Peyer's patch (tissue), 4 donors: ENCODE measurements around the gene ZBTB20. TPM values are rescaled to one million over a fixed set of nuclear protein-coding genes. Genes with fewer than 3 reads are reported as not detected.

Experiments
- DNase-seq, 3 donors: peaks; one replicate each; pipeline ENCODE4 v3.0.0-alpha.2; 2017 to 2019
- H3K27ac ChIP-seq, 4 donors: fragments of 200-600 bp; sonication (generic); one replicate each; pipeline ENCODE4 v1.5.1; 2016 to 2019
- H3K27me3 ChIP-seq, 2 donors: fragments of 200-600 bp; sonication (generic); one replicate each; pipeline ENCODE4 v1.5.1; 2019
- H3K36me3 ChIP-seq, 3 donors: fragments of 200-600 bp; sonication (generic); one replicate each; pipeline ENCODE4 v1.5.1; 2016 to 2019
- H3K4me1 ChIP-seq, 4 donors: fragments of 200-600 bp; sonication (generic); one replicate each; pipeline ENCODE4 v1.5.1; 2016 to 2019
- H3K4me3 ChIP-seq, 4 donors: fragments of 200-600 bp; sonication (generic); 1 replicate in 3 of 4; 2 replicates in 1 of 4; pipeline ENCODE4 v1.5.1; 2016 to 2019; ENCODE audit warnings: mild to moderate bottlenecking in 1 of 4
- H3K9me3 ChIP-seq, 4 donors: fragments of 200-600 bp; sonication (generic); one replicate each; pipeline ENCODE4 v1.5.1; 2016 to 2019; ENCODE audit warnings: mild to moderate bottlenecking in 1 of 4
- POLR2A ChIP-seq, 2 donors: fragments of 450-650 bp; IDR thresholded peaks; one replicate each; pipeline ENCODE4 v1.5.1; 2017; ENCODE audit warnings: antibody characterized with exemption in 2 of 2, mild to moderate bottlenecking in 2 of 2, moderate library complexity in 2 of 2
- total RNA-seq, 4 donors: library from RNA; depleted of rRNA; stranded (reverse); fragments of >200 nt; gene quantifications; one replicate each; pipeline ENCODE4 v1.1.0, GENCODE V29; 2016
- TF ChIP-seq, protein P1 (sequence below), 6 experiments: fragments of 450-650 bp in 4 of 6; fragments of 200-600 bp in 2 of 6; sonication (generic) in 1 of 6; IDR thresholded peaks; one replicate each; pipeline ENCODE4 v1.5.1; 2017 to 2019; ENCODE audit warnings: antibody characterized with exemption in 6 of 6, mild to moderate bottlenecking in 3 of 6, moderate library complexity in 1 of 6

Gene ZBTB20
- total RNA-seq, 4 donors from 2014 or later, result 19.6 to 135 (median 57.2) TPM

DNA sequence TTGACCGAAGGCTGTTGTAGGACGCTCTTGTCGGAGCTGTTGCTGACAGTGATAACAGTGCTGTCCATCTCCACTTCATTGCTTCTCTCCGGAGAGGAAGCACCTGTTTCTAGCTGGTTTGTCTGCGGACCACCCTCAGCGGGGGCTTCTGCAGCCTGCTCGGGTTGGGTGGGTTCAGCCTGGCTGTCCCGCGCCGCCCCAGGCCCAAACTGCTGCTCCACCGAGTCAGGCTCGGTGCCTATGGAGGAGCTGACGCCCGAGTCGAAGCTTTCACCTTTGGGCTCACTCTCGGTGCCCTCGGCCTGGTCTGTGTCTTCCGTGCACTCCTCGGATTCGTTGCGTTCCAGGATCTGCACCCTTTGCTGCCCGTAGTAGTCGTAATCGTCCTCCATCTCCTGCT is 796.4 kb downstream of the ZBTB20 start:
- Histone ChIP-seq H3K27me3 (no peaks in the 10 kb centered on the region), H3K27ac (no peak overlapping the region), H3K9me3 (no peaks in the 10 kb centered on the region), H3K4me1 (no peaks in the 10 kb centered on the region), H3K36me3 (peaks cover 0 to 22% (median 0%) of the 10 kb centered on the region in 3 donors), H3K4me3 (no peak overlapping the region)
- no peak for DNase-seq
- no peak for TF ChIP-seq POLR2A (IDR thresholded peaks at IDR 0.05)
- TF ChIP-seq, protein P1, sequence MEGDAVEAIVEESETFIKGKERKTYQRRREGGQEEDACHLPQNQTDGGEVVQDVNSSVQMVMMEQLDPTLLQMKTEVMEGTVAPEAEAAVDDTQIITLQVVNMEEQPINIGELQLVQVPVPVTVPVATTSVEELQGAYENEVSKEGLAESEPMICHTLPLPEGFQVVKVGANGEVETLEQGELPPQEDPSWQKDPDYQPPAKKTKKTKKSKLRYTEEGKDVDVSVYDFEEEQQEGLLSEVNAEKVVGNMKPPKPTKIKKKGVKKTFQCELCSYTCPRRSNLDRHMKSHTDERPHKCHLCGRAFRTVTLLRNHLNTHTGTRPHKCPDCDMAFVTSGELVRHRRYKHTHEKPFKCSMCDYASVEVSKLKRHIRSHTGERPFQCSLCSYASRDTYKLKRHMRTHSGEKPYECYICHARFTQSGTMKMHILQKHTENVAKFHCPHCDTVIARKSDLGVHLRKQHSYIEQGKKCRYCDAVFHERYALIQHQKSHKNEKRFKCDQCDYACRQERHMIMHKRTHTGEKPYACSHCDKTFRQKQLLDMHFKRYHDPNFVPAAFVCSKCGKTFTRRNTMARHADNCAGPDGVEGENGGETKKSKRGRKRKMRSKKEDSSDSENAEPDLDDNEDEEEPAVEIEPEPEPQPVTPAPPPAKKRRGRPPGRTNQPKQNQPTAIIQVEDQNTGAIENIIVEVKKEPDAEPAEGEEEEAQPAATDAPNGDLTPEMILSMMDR (IDR thresholded peaks at IDR 0.05), result no peak

DNA sequence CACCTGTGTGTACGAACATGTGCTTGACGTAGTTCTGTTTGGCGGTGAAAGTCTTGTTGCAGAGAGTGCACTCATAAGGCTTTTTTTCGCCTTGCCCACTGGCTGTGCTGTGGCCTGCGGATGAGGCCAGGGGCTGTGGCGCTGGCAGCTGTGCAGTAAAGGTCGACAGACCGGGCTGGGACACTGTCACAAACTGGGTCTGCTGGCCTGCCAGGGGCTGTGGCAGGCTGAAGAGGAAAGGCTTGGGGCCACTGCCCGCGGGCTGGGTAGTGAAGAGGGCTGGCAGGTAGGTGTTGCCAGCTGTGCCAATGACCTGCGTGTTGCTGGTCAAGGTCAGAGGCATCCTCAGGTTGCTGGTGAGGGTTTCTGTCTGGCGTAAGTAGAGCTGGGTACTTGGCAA is 796.8 kb downstream of the ZBTB20 start:
- no peaks in the 10 kb centered on the region for H3K4me1 ChIP-seq
- TF ChIP-seq, protein P1 (IDR thresholded peaks at IDR 0.05), result no peak
- TF ChIP-seq POLR2A (IDR thresholded peaks at IDR 0.05), result no peak
- no peak for DNase-seq
- peaks cover 0 to 22% (median 0%) of the 10 kb centered on the region in 3 donors for H3K36me3 ChIP-seq
- H3K27ac ChIP-seq, result no peak overlapping the region
- no peaks in the 10 kb centered on the region for H3K9me3 ChIP-seq
- H3K4me3 ChIP-seq, result no peak overlapping the region
- H3K27me3 ChIP-seq, result no peaks in the 10 kb centered on the region

DNA sequence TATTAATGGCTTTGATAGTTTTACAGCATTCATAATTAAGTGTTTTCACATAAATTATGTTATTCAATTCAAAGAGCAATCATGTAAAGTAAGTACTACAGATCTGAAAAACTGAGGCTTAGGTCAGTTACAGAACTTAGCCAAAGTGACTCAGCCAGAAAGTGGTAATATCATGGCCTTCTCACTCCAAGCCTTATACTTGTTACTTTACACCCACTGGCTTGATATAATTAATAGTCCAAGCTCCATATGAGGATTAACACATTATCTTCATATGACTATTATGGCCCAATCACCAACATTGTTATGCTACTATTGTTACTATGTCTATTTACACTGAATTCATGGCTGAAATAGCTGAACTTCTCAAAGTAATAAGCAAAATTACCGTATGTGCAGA is 802.6 kb downstream of the ZBTB20 start:
- DNase-seq, result no peak
- TF ChIP-seq, protein P1 (IDR thresholded peaks at IDR 0.05), result no peak
- TF ChIP-seq POLR2A (IDR thresholded peaks at IDR 0.05), result no peak

DNA sequence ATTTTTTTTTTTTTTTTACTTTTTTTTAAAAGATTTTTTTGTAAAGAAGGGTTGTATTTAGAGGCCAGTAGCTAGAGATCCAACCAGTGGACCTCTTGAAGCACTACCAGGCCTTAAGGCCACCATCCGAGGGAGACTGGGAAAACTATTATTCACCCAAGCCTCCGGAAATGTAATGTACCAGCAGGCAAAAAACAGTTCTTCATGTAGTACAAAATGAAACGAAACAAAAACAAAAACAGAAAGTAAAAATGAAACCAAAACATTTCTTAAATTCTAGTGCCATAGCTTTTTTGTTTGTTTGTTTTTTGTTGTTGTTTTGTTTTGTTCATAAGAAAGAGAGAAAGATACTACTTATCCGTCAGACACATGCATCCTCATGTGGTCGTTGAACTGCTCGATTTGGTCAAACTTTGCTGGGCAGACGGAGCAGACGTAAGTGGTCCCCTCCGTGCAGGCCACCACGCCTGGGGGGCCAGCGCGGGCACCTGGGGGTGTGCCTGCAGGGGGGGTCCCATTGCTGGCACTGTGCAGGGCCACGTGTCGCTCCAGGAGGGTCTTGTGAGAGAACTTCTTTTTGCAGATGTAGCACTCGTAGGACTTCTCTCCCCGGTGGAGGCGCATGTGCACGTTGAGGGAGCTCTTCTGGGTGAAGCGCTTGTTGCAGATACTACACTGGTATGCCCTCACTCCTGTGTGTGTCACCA is 808.3 kb downstream of the ZBTB20 start:
- Histone ChIP-seq H3K27ac (peak overlapping the region in 2 of 4 donors; percentile 19 to 47), H3K4me1 (no peaks in the 10 kb centered on the region), H3K36me3 (peaks cover 0 to 10% (median 0%) of the 10 kb centered on the region in 3 donors), H3K4me3 (no peak overlapping the region), H3K27me3 (no peaks in the 10 kb centered on the region), H3K9me3 (no peaks in the 10 kb centered on the region)
- TF ChIP-seq, protein P1 (IDR thresholded peaks at IDR 0.05), result no peak
- no peak for TF ChIP-seq POLR2A (IDR thresholded peaks at IDR 0.05)
- DNase-seq, result peak in 1 of 3 donors; percentile 47

More for the DNA sequence above, 802.6 kb downstream of the ZBTB20 start:
- Histone ChIP-seq H3K36me3 (no peaks in the 10 kb centered on the region), H3K9me3 (no peaks in the 10 kb centered on the region), H3K4me3 (no peak overlapping the region), H3K4me1 (no peaks in the 10 kb centered on the region), H3K27me3 (no peaks in the 10 kb centered on the region), H3K27ac (no peak overlapping the region)

DNA sequence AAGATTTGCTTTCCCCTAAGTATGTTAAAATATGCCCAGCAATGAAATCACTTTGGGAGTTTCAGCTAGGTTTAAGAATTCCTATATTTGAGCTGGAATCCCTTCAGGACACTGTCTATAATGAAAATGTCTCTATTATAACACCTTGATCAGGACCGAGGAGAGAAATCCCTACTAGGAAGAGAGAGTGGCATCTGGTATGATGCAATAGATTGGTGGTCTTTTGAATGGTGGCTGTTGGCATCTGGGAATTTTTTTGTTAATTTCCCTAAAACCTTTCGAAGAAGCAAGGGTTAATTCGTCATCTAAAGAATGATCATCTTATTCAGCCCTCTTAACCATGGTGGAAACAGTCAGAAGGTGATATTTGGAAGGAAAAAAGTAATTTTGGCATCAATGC is 810.2 kb downstream of the ZBTB20 start:
- no peaks in the 10 kb centered on the region for H3K27me3 ChIP-seq
- H3K4me1 ChIP-seq, result no peaks in the 10 kb centered on the region
- H3K4me3 ChIP-seq, result no peak overlapping the region
- no peak overlapping the region for H3K27ac ChIP-seq
- TF ChIP-seq POLR2A (IDR thresholded peaks at IDR 0.05), result no peak
- TF ChIP-seq, protein P1 (IDR thresholded peaks at IDR 0.05), result no peak
- H3K9me3 ChIP-seq, result no peaks in the 10 kb centered on the region
- peaks cover 0 to 10% (median 0%) of the 10 kb centered on the region in 3 donors for H3K36me3 ChIP-seq
- DNase-seq, result no peak
